Activated T-helper 2 cell treated with anti-CD3 and anti-CD28 coated beads, Interferon-gamma antibody, Interleukin-2, Interleukin-4, amounts not matched to agents 10 μg/mL and 5 μg/mL and 100 μg/mL, durations not matched to agents 14 hours and 24 hours and 36 hours (primary cell): ENCODE results near the gene CXCR5. TPM values are rescaled to one million over a fixed set of nuclear protein-coding genes. Genes with fewer than 3 reads are reported as not detected.

Experiments
- DNase-seq: peaks from one replicate; pipeline ENCODE4 v3.0.0; 2021; ENCODE audit warnings: low spot score
- H3K27ac Mint-ChIP-seq: one replicate; pipeline ENCODE4 v1.8.0; 2021; ENCODE audit warnings: mixed read lengths
- H3K27me3 Mint-ChIP-seq: one replicate; pipeline ENCODE4 v1.8.0; 2021; ENCODE audit warnings: low read depth, mixed read lengths
- H3K36me3 Mint-ChIP-seq: one replicate; pipeline ENCODE4 v1.8.0; 2021; ENCODE audit warnings: low read depth, mixed read lengths
- H3K4me1 Mint-ChIP-seq: one replicate; pipeline ENCODE4 v1.8.0; 2021; ENCODE audit warnings: low read depth, mixed read lengths
- H3K4me3 Mint-ChIP-seq: one replicate; pipeline ENCODE4 v1.8.0; 2021; ENCODE audit warnings: low read depth, mild to moderate bottlenecking, moderate library complexity, mixed read lengths
- H3K9me3 Mint-ChIP-seq: one replicate; pipeline ENCODE4 v1.8.0; 2021; ENCODE audit warnings: mixed read lengths
- intact Hi-C: fragments of 100-400 bp; cut with micrococcal nuclease; formaldehyde crosslinking; loops from one replicate; pipeline ENCODE4 v1.15.1; 2023
- total RNA-seq: library from RNA; stranded (reverse); gene quantifications from 2 replicates; pipeline ENCODE4 v1.2.3, GENCODE V29; 2022

CXCR5 gene
- total RNA-seq, 1 donor from 2014 or later, result 8.1 TPM

DNA sequence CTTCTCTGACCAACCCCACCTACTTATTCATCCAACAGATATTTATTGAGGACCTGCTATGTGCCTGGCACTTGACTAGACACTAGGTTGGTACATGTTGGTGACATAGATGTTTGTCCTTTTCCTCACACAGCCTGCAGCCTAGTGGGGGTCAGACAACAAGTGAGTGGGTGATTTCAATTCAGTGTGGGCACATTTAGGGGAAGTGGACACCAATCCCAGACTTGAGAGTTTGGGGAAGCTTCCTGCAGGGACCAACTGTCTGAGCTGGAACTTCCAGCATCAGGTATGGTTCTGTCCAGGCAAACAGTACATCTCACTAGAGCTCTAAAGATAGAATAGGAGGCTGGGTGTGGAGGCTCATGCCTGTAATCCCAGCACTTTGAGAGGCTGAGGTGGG is 47.9 kb downstream of the CXCR5 start:
- Mint-ChIP-seq H3K9me3 (no peaks in the 10 kb centered on the region), H3K4me3 (no peak overlapping the region), H3K27ac (no peak overlapping the region), H3K4me1 (peaks cover 27% of the 10 kb centered on the region), H3K27me3 (no peaks in the 10 kb centered on the region), H3K36me3 (no peaks in the 10 kb centered on the region)
- no peak for DNase-seq
- intact Hi-C loops, result no loop called here

DNA sequence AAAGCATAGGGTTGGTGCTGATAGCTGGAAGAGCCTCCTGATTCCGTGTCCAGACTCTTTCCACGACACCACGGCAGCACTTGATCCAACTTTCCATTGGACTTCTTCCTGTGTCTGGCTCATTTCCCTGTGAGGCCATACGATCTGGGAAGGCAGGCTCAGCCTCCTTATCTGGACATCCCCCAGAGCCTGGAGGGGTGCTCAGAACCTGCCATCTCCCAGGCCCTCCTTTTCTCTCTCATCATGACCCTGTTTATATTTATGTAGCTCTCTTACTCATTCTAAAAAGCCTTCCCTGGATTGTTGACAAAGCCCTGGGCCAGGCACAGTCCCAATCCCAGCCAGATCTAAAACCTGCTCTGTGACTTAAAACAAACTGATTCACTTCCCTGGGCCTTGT is 49.8 kb downstream of the CXCR5 start:
- intact Hi-C loops, result no loop called here
- H3K27ac Mint-ChIP-seq, result no peak overlapping the region
- peaks cover 11% of the 10 kb centered on the region for H3K4me1 Mint-ChIP-seq
- no peaks in the 10 kb centered on the region for H3K36me3 Mint-ChIP-seq
- H3K4me3 Mint-ChIP-seq, result no peak overlapping the region
- H3K27me3 Mint-ChIP-seq, result peaks cover 4% of the 10 kb centered on the region
- H3K9me3 Mint-ChIP-seq, result no peaks in the 10 kb centered on the region
- DNase-seq, result no peak

DNA sequence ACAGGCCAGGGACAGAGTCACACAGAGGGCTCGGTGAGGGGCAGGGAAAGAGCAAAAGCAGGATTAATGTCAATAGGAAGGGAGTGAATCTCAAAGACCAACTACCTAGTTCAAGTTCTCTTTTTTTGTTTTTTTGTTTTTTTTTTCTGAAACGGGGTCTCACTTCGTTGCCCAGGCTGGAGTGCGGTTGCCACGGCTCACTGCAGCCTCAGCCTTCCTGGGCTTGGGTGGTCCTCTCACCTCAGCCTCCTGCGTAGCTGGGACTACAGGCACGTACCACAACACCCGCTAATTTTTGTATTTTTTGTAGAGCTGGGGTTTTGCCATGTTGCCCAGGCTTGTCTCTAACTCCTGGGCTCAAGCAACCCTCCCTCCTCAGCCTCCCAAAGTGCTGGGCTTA is 51.7 kb downstream of the CXCR5 start:
- H3K27me3 Mint-ChIP-seq, result peaks cover 4% of the 10 kb centered on the region
- peaks cover 12% of the 10 kb centered on the region for H3K4me1 Mint-ChIP-seq
- no peaks in the 10 kb centered on the region for H3K9me3 Mint-ChIP-seq
- H3K27ac Mint-ChIP-seq, result no peak overlapping the region
- intact Hi-C loops, result no loop called here
- no peak overlapping the region for H3K4me3 Mint-ChIP-seq
- no peaks in the 10 kb centered on the region for H3K36me3 Mint-ChIP-seq
- no peak for DNase-seq

DNA sequence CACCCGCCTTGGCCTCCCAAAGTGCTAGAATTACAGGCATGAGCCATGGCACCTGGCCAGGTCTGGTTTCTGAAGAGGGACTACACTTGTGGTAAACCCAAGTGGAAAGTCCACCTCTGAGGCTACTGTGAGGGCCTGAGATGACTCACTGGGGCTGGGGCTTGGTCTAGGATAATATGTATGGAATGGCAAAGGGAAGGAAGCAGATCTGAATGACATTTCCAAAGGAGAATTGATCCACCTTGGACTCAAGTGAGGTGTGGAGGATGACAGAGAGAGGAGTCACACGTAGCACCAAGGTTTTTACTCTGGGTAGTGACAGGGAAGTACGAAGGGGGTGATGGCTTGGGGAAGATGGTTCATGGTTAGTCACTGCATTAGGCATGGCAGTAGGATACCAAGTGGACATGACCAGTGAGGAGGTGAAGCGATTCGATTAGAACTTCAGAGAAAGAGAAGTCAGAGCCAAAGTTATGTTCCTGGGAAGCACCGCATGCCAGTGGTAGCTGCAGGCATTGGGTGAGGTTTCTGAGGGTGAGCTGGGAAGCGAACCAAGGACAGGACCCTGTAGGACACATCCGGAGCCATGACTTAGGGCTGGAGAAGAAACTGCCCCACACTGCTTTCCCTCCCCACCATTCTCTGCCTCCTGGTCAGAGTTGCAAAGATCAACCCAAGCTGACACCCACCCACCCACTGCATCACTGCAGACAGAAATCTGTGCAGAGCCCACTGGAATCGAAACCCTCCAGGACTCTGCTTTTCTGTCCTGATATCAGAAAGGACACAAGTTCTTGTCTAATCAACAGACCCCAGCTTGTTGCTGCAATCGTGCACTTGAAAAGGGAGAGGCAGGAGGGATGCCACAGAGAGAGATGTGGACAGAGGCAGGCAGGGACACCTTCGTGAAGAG is 55.1 kb downstream of the CXCR5 start:
- peaks cover 11% of the 10 kb centered on the region for H3K4me1 Mint-ChIP-seq
- H3K27ac Mint-ChIP-seq, result no peak overlapping the region
- H3K9me3 Mint-ChIP-seq, result no peaks in the 10 kb centered on the region
- intact Hi-C loops, result no loop called here
- no peak overlapping the region for H3K4me3 Mint-ChIP-seq
- peaks cover 7% of the 10 kb centered on the region for H3K27me3 Mint-ChIP-seq
- H3K36me3 Mint-ChIP-seq, result no peaks in the 10 kb centered on the region
- DNase-seq, result no peak

DNA sequence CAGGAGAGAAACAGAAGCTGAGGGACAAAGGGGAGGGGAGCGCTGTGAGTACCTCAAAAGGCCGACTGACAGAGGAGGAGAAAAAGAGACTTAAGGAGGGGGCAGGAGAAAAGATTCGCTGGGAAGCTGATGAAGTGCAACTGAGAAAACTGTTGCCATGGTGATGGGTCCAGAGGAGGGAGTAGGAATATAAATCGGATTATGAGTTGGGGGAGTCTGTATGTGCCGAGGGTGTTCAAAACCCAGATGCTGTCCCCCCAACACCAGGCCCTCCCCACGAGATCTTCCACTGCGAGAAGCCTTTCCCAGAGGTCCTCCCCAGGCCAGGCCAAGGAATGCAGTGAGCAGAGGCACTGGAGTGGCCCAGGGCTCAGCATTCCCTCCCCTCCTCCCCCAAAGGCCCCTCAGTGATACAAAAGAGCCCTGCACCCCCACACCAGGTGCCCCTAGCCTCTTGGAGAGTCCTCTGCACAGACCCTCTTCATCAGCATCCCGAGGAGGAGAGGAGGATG is 55.8 kb downstream of the CXCR5 start:
- Mint-ChIP-seq H3K27ac (no peak overlapping the region), H3K9me3 (no peaks in the 10 kb centered on the region), H3K27me3 (peaks cover 7% of the 10 kb centered on the region), H3K36me3 (no peaks in the 10 kb centered on the region), H3K4me3 (no peak overlapping the region), H3K4me1 (peaks cover 11% of the 10 kb centered on the region)
- DNase-seq, result no peak
- intact Hi-C loops, result no loop called here

DNA sequence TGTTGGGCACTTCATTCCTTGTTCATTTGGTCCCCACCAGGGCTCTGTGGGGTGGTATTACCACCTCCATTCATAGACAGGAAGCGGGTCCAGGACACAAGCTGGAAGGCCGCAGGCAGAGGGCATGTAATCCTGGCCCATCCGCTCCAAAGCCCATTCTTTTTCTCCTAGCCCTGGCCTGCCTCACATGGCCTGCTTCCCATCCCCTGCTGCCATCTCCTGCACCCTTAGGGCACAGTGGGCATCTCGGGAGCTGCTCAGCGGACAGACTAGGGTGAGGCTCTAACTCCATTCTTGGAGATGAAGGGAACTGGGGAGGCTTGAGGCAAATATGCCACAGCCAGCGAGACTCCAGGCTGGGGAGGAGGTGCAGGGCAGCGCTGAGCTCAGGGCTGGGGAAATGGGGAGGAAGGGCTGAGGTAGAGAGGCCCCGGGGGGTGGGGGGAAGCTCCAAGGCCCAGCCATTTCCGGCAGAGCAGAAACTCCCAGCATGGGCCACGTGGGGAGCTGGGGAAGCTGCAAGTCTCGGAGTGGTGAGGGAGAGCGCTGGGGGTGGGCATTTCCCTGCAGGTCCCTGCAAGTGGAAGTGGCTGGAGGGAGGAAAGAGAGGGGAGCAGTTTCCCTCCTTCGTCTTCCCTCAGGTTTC is 56.4 kb downstream of the CXCR5 start:
- Mint-ChIP-seq H3K4me1 (peaks cover 11% of the 10 kb centered on the region), H3K27ac (peak overlapping the region; percentile 72), H3K4me3 (no peak overlapping the region), H3K36me3 (no peaks in the 10 kb centered on the region), H3K9me3 (no peaks in the 10 kb centered on the region), H3K27me3 (peaks cover 7% of the 10 kb centered on the region)
- DNase-seq, result no peak
- intact Hi-C loops, result loop anchor here (5.0 kb wide), 1 partner anchor 33 kb away; no protein-coding TSS in a partner anchor

DNA sequence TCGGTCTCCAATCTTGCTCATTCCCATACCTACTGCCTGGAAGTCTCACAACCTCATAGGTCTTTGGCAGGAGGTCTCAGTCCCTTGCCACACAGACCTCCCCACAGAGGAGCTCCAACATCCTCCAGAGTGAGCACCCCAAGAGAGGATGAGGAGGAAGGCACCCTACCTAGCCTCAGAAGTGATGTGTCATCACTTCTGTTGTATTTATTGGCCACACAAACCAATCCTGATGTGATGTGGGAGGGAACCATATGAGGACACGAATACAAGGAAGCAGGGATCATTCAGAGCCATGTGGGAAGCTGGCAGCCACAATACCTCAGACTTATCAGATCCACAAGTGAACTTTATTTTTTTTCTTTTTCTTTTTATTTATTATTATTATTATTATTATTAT is 63.4 kb downstream of the CXCR5 start:
- Mint-ChIP-seq H3K27ac (no peak overlapping the region), H3K9me3 (no peaks in the 10 kb centered on the region), H3K4me1 (peaks cover 4% of the 10 kb centered on the region), H3K27me3 (peaks cover 20% of the 10 kb centered on the region), H3K36me3 (no peaks in the 10 kb centered on the region), H3K4me3 (no peak overlapping the region)
- DNase-seq, result no peak
- intact Hi-C loops, result no loop called here

Other genes with a start within 250 kb of the CXCR5 start
- gene TREH, start 204.2 kb upstream of the CXCR5 start, total RNA-seq, result not detected in 2 replicates
- gene DDX6, start 92.7 kb upstream of the CXCR5 start, total RNA-seq, result 132 and 135 TPM in 2 replicates
- gene BCL9L, start 42.0 kb downstream of the CXCR5 start, total RNA-seq, result 21.9 and 23.7 TPM in 2 replicates
- gene UPK2, start 72.4 kb downstream of the CXCR5 start, total RNA-seq, result 0.21 TPM in 1 of 2 replicates, not detected in the other
- not detected in 2 replicates for gene FOXR1, start 87.9 kb downstream of the CXCR5 start, total RNA-seq
- 44.2 and 47.7 TPM in 2 replicates for gene CENATAC, start 114.2 kb downstream of the CXCR5 start, total RNA-seq
- 1,728 and 1,773 TPM in 2 replicates for gene RPS25, start 134.5 kb downstream of the CXCR5 start, total RNA-seq
- gene TRAPPC4, start 134.9 kb downstream of the CXCR5 start, total RNA-seq, result 121 and 128 TPM in 2 replicates
- gene SLC37A4, start 147.0 kb downstream of the CXCR5 start, total RNA-seq, result 31.7 and 34.4 TPM in 2 replicates
- 215 and 226 TPM in 2 replicates for gene HYOU1, start 173.3 kb downstream of the CXCR5 start, total RNA-seq
- 24.3 and 25.8 TPM in 2 replicates for gene VPS11, start 183.9 kb downstream of the CXCR5 start, total RNA-seq
- gene HMBS, start 201.0 kb downstream of the CXCR5 start, total RNA-seq, result 57.4 and 59.0 TPM in 2 replicates
- 82.2 and 83.4 TPM in 2 replicates for gene DPAGT1, start 218.0 kb downstream of the CXCR5 start, total RNA-seq
- 24.6 and 25.2 TPM in 2 replicates for gene C2CD2L, start 223.5 kb downstream of the CXCR5 start, total RNA-seq
- 29.8 and 35.5 TPM in 2 replicates for gene HINFP, start 237.7 kb downstream of the CXCR5 start, total RNA-seq